NCI-H510A treated with DMSO at 0.1 percent for 48 hours (cell line): Measurements from ENCODE around the gene ADK.
"Not testable (repeated sequence)": the region's sequence is repeated elsewhere in the genome, so short reads cannot be mapped to it uniquely, and the experiment has no call there.

Source experiments
- DNase-seq: peaks from one replicate; lab custom pipeline; 2025; lab: John Stamatoyannopoulos, UW

Gene ADK

DNA sequence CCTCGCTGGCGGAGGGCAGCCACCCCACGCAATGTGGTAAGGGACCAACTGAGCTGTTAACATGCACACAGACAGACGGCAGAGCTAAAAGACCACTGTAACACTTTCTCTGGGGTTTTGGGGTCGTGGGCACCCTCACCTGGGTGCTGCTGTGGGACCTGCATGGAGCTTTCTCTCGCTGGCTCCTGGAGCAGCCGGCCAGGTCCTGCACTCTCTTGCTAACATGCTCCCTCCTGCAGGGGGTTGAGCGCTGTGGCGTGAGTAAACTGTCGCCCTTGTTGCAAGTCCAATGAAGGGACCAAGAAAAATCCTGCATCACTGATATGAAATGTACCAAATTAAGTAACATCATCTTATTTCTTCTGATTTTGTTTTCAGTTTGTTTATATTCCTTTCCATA lies 92.0 kb downstream of the ADK start:
- no peak for DNase-seq

DNA sequence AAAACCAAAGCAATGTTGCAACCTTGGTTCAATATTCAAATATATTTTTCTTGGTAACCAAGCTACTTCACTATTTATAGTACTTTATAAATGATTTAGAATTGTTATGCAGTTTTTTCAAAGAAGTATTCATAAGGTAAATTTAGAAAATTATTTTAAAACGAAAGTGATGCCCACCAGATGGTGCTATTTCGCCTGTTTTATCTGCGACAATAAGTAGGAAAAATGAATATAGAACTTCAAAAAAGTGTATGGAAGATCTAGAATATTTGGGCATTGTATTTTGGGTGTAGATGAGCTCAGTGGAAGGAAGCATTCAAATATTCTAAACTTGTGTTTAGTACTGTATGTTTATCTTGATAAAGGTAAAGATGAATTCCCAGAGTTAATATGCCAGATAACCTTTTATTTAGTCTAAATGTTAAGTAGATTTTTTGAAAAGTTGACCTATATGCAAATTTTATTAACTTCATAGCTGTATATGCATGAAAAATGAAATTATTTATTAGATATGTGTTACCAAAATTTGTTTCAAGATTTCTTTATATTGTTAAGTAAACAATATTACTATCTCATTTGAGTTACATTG lies 93.2 kb downstream of the ADK start:
- peak; percentile 61 for DNase-seq

DNA sequence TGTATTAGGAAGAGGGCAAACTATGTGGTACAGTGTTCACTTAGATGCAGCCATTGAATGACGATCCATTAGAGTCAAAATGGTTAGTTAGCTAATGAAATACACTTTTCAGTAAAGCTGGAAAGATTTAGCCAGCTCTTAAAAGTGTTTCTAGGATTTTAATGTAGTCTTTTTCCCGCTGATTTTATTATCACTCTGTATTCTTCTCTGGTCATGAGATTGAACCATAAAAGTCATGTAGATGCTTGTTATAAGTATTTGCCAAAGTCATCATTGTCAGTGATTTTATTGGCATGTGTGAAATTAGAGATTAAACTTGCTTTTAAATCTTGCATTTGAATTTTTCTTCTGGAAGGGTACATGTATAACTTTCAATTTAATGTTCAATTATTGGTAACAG lies 93.8 kb downstream of the ADK start:
- DNase-seq: no peak

DNA sequence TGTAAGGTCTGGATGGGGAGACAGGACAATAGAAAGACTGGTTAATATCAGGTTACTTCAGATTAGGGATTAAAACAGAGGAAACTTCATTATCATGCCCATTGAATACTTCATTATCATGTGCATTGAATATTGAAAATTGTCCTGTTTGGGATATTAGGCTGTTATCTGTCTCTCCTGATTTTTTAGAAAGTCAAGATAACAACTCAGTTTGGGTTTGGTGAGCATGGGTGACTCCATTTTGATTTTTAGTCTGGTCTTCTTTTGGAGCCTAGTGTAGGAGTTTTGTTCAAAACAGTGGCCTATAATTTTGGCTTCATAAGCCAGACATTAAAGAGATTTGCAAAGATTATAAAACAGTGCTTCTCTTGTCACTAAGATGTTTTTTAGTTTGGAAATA lies 95.5 kb downstream of the ADK start:
- DNase-seq: no peak

DNA sequence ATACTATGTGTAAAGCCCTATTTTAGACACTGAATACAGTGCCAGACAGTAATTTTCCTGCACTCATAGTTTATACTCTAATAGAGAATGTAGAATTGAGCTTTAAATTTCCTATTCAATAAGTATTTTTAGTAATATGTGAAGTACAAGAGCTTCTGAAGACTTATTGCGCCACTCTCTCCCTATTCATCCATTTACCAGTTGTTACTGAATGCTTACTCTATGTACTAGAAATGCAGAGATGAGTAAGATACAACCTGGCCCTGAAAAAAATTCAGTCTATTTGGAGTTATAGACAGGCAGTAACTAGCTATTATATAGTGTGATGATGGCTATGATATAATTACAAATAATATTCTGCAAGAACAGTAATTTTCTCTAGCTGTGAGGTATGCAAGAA lies 98.8 kb downstream of the ADK start:
- DNase-seq: no peak

DNA sequence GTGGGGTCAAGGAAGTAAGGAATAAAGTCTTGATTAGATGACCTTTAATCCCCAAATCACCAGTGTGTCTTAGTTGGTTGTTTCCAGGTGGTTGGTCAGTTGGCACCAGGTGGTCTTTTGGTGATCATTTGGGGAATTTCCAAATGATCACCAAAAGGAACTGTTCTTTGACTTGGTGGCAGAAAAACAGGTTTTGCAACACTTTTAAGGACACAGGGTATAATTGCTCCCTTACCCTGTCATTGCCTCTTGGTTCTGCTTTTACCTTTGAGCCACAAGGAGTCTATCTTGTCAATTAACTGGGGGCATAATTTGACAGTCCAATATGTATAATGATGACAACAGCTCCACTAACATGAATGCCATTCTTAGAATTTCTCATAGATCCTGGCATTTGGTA lies 104.2 kb downstream of the ADK start:
- no peak for DNase-seq

DNA sequence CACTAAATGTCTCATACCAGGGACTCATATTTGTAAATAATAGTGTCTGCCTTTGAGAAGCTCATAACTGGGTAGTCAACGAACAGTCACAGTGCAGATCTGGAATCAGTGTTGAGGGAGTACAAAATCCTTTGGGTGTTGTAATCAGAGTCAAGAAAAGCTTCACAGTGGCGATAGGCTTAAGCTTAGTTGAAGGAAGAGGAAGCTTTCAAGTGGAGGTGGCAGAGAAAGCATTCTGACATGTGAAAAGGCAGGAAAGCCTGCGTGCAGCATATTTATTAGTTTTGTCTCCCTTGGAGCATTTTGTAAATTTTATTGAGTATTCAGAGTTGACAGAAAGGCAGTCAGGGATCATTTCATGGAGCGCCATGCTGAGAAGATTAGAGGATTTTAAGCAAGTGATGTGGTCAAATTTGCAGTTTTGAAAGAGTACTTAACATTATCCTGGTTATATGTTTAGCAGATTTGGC lies 104.9 kb downstream of the ADK start:
- DNase-seq: no peak

DNA sequence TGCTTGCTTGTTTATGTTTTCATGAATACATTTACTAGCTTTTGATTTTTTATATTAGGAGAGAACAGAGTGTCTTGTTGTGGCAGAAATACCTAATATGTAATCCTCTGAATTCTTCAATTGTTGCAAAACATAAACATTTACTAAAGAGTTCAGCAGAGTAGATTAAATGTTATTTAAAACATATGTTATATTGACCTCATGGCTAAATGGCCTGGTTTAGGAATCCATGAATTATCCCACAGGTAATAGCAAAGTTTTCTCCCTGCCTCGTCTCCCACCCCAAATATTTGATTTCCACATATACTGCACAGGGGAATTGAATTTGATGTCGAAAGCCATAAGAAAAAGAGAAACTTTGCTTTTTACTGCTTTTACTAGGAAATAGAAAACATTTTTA lies 111.8 kb downstream of the ADK start:
- no peak for DNase-seq

DNA sequence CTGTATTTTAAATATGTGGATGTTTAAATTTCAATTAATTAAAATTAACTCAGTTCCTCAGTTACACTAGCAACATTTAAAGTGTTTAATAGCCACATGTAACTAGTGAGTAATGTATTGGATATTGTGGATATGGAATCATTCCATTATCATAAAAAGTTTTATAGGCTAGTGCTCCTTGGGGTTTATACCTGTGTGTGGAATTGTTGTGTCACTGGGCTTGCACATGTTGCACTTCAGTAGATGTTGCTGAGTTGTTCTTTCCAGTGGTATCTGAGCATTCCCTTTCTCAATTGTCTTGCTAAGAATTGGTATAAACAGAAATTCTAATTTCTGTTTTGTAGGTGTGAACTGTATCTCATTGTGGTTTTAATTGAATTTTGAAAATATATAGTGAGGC lies 113.0 kb downstream of the ADK start:
- no peak for DNase-seq

DNA sequence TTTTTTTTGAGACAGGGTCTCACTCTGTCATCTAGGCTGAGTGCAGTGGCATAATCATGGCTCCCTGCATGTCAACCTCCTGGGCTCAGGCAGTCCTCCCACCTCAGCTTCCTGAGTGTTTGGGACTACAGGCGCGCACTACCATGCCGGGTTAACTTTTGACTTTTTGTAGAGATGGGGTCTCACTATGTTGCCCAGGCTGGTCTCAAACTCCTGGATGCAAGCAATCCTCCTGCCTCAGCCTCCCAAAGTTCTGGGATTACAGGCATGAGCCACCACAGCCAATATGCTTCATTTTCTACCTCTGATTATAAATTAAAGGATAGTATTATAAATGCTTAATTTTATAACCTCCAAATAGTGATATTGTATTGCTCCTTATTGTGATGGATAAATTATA lies 121.3 kb downstream of the ADK start:
- DNase-seq: no peak

DNA sequence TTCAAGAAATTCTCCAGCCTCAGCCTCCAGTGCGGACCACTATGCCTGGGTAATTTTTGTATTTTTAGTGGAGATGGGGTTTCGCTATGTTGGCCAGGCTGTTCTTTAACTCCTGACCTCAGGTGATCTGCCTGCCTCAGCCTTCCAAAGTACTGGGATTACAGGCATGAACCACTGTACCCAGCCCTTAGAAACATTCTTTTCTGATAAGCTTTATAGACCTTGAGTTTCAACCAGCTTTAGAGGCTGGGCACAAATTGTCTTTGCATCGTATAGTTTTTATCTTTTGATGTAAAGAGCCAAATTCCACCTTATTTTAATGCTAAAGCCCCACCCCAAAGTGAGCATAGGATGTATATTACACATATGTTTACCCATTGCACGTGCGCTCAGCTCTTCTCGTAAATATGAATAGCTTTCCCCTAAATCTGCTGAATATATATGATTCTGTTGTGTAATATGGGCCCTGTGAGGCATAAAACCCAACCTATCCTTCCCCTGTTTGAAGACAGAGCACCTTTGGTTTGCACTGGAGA lies 124.8 kb downstream of the ADK start:
- no peak for DNase-seq

DNA sequence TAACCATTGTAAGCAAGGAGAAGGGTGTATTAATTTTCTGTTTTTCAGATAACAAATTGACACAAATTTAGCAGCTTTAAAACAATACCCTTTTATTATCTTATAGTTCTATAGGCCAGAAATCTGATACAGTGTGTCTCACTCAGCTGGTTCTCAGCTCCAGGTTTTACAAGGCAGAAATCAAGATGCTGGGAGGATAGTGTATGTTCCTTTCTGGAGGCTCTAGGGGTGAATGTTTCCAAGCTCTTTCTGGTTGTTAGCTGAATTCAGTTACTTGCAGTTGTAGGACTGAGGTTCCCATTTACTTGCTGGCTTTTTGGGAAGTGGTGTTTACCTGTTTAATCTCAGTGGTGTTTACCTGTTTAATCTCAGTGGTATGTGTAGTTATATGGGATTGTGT lies 125.4 kb downstream of the ADK start:
- DNase-seq: no peak

DNA sequence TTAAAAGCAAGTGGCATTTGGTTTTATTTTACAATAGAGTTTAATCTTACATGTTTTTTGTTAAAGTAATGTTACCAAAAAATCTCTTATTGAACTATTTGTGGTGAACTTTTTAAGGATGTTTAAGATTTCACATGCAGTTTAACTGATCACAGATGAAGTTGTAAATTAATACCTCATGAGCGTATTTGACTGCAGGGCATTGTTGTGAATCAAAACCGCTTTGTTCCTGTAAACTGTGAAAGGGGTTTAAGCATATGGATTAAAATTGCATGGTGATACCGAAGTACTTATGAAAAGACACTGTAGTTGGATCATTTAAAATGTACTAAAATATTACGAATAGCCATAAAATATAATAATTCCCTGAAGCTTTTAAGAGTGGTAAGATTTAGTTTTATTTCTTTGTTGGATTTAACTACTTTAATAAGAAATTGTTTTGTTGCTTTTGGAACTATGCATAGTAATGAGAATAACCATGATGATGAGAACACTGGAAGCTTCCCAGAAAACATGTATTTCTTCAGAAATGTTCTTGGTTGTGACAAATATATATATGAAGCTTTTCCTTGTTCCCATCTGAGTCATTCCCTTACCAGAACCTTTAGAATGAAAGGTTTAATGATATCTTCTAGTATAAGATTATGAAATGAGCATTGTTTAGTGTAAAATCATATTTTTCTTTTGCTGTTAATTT lies 131.3 kb downstream of the ADK start:
- no peak for DNase-seq

DNA sequence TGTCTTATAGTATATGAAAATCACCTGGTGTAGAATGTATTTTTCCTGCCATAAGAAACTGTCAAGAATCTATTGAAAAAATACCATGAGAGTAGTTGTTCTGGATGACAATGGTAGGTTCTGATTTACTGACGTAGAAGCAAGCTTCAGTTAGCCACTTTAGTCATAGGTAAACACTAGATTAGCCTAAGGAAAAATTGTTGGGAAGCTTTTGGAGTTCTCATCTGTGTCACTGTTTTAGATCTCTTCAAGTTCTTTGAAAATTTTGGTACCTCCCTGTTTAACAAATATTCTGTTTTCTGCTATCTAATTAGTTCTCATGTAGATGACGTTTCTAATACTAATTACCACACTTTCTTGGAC lies 131.8 kb downstream of the ADK start:
- DNase-seq: no peak

DNA sequence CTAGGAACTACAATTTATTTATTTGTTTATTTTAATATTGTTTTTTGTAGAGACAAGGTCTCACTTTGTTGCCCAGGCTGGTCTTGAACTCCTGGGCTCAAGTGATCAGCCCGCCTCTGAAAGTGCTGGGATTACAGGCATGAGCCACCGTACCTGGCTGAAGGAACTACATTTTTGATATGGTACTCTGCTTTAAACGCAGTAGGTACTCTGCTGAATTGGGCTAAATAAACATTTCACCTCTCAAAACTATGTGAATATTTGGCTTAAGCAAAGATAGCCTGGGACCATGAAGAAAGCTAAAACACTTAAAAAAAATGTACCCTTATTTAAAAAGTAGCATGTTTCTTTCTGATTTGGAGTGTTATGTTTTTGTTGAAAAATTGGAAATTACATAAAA lies 138.2 kb downstream of the ADK start:
- DNase-seq: no peak

DNA sequence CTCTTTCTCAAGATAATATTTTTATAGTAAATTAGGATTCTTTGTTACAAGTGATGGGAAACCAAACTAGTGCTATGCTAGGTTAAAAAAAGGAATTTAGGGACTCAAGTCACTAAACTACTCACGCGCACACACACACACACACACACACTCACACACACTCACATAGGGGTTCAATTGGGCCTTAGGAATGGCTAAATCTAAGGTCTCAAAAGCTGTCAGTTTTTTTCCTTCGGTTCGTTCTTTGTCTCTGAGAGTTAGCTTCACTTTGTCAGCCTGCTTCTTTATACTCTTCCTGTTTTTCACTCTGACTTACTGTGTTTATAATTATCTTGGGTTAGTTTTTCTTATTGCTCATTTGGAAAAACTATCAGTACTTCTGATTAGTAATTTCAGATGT lies 138.9 kb downstream of the ADK start:
- no peak for DNase-seq

DNA sequence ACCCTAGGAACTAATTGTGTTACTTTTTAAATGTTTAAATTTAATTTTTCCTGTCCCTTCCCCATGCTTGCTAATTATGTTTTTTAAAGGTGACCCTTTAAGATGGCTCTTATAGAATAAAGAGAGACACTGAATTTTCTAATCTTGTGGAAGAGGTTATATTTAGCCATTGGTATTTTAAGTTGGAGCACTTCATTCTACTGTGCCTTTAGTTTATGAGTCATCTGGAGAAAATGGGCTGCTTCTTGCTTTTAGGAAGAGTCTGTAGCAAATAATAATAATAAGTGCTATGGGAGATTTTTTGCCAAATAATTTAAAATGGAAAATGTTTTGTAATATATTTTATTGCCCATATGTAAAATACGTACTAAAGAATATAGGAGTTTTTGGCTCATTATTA lies 139.7 kb downstream of the ADK start:
- DNase-seq: no peak

DNA sequence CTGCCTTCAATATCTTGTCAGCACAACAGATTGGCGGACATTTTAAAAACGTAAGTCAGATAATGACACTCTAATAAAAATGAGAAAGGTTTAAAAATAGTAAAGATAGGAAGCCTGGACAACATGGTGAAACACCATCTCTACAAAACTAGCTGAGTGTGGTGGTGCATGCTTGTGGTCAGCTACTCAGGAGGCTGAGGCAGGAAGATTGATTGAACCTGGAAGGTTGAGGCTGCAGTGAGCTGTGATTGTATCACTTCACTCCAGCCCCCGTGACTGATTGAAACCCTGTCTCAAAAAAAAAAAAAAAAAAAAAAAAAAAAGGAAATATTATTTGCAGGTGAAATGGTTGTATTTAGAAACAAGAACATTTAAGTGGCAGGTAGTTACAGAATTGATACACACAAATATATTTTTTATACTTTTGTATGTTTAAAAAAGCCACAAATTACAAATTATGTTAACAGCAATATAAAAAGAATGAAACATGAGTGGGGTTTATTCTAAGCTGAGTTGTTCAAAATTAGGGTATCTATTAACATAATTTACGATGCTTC lies 141.9 kb downstream of the ADK start:
- DNase-seq: peak; percentile 14

DNA sequence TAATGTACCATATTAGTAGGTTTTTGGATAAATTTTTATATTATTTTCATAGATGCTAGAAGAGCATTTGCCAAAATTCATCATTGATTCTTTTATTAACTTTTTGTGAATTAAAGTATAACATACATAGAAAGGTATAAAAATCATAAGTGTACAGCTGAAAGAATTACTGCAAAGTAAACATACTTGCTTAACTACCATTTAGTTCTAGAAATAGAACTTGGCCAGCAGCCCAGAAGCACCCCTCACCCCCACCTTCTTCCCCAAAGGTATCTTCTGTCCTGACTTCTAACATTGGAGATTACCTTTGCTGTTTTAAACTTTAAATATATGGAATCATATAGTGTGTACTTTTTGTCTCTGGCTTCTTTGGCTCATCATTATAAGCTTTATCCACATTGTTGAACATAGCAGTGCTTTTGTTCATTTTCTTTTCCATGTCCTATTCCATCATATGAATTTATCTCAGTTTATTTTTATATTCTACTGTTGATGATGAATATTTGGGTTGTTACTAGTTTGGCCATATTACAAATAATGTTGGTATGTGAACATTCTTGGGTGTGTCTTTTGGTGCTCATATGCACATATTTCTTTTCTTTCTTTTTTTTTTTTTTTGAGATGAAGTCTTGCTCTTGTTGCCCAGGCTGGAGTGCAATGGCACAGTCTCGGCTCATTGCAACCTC lies 142.8 kb downstream of the ADK start:
- peak; percentile 79 for DNase-seq

DNA sequence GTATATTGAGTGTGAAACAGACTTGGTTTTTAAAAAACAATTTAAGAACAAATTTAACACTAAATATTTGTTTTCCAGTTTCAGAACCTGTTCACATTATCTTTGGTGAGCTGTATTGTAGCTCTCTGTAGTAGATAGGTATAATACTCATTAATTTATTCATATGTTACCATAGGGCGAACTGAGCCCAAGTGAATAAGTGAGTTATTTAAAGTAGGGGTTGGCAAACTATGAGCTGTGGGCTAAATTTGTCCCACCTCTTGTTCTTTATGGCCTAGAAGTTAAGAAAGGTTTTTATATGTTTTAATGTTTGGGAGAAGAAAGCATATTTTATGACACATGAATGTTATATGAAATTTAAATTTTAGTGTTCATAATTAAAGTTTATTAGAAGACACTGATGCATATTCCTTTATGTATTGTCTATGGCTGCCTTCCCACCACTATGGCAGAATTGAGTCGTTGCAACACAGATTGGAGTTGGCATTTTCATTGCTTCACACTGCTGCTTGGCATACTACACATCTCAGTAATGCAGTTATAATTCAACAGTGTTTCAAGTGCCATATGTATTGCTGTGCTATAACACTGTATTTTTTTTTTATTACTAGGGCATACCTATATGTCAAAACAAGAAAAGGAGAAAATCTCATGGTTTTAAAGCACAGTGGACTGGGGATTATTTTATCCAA lies 146.5 kb downstream of the ADK start:
- DNase-seq: no peak

DNA sequence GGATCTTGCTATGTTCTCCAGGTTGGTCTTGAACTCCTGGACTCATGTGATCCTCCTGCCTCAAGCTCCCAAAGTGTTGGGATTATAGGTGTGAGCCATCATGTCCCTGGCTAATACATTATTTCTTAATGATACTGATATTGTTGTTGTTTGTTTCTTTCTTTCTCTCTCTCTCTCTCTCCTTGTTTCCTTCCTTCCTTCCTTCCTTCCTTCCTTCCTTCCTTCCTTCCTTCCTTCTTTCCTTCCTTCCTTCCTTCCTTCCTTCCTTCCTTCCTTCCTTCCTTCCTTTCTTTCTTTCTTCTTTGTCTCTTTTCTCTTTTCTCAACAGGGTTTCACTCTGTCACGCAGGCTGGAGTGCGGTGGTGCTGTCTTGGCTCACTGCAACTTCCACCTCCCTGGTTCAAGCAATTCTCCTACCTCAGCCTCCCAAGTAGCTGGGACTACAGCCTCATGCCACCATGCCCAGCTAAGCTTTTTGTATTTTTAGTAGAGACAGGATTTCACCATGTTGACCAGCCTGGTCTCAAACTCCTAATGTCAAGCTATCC lies 149.1 kb downstream of the ADK start:
- not testable (repeated sequence) for DNase-seq

DNA sequence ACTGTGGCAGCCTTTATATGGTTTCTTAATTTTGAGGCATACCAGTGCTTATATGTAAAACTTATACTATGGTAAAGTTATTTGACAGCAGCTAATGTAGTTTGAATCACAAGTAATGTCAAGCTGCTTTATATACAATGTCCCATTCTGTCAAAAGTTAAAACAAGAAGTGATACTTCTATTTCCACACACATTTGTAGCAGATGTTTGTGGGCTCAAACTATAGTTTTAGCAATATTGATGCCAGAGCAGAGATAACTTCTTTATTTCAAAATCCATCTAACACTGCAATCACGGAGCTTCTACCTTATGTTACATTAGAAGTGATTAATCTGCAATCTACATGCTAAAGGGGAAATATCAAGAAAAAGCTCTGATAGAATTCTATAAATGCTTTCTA lies 149.6 kb downstream of the ADK start:
- no peak for DNase-seq
